B cell (primary cell): ENCODE data around the gene RNASE4. TPM values are rescaled to one million over a fixed set of nuclear protein-coding genes. Genes with fewer than 3 reads are reported as not detected.

Source experiments
- ATAC-seq: fragments of 200-7000 bp; cut with Tn5 transposase; one replicate; pipeline ENCODE4 v1.10.0; 2021; ENCODE audit warnings: low read depth, mild to moderate bottlenecking, moderate number of reproducible peaks, moderate library complexity
- CTCF ChIA-PET: fragments of 350-600 bp; sonication (Branson Sonifier 250); formaldehyde crosslinking; loops from one replicate; lab custom pipeline; 2021; ENCODE audit warnings: antibody characterized with exemption, inconsistent platforms; lab: Charles Lee
- POLR2A ChIA-PET: fragments of 350-600 bp; sonication (Branson Sonifier 250); formaldehyde crosslinking; loops from one replicate; lab custom pipeline; 2021; ENCODE audit warnings: antibody characterized with exemption; lab: Charles Lee
- DNase-seq: peaks from one replicate; pipeline ENCODE4 v3.0.0; 2013
- H2AFZ ChIP-seq: 2 replicates; pipeline ENCODE4 v1.6.1; 2012; ENCODE audit warnings: mild to moderate bottlenecking, low read depth, low read length; ENCODE audit not compliant: insufficient read depth, poor library complexity, severe bottlenecking
- H3K27ac ChIP-seq, 2 donors: 1 replicate in 1 of 2; 2 replicates in 1 of 2; pipeline ENCODE4 v1.5.1; 2012 to 2013; ENCODE audit warnings: low read length in 2 of 2, mild to moderate bottlenecking in 2 of 2, moderate library complexity in 1 of 2
- H3K27me3 ChIP-seq, 4 experiments: fragments of 200-600 bp in 1 of 4; sonication (generic) in 1 of 4; replicated peaks in 1 of 4; 1 replicate in 2 of 4; 2 replicates in 2 of 4; pipeline versions ENCODE4 v1.6.1 to v1.7.0; 2013 to 2016; ENCODE audit warnings: low read length in 3 of 4, mild to moderate bottlenecking in 2 of 4, mixed read lengths in 1 of 4, moderate library complexity in 1 of 4; ENCODE audit not compliant: insufficient read depth in 4 of 4, control insufficient read depth in 3 of 4; ENCODE audit errors: control extremely low read depth in 1 of 4
- H3K36me3 ChIP-seq, 2 experiments: replicated peaks in 1 of 2; 1 replicate in 1 of 2; 2 replicates in 1 of 2; pipeline versions ENCODE4 v1.6.1 to v1.7.1; 2013; ENCODE audit warnings: low read length in 1 of 2; ENCODE audit not compliant: insufficient read depth in 2 of 2, control insufficient read depth in 1 of 2; ENCODE audit errors: control extremely low read depth in 1 of 2, extremely low read depth in 1 of 2
- H3K4me1 ChIP-seq, 2 donors: fragments of 200-600 bp in 1 of 2; sonication (generic) in 1 of 2; 1 replicate in 1 of 2; 2 replicates in 1 of 2; pipeline versions ENCODE4 v1.5.1 to v1.6.1; 2013 to 2017; ENCODE audit warnings: low read length in 2 of 2; ENCODE audit not compliant: control insufficient read depth in 2 of 2, insufficient read depth in 2 of 2
- H3K4me2 ChIP-seq: replicated peaks from 2 replicates; pipeline ENCODE3; 2012; ENCODE audit warnings: mild to moderate bottlenecking, low read depth, low read length; ENCODE audit not compliant: poor library complexity, severe bottlenecking
- H3K4me3 ChIP-seq, 5 experiments: fragments of 200-600 bp in 1 of 5; sonication (generic) in 1 of 5; 1 replicate in 3 of 5; 2 replicates in 2 of 5; pipeline versions ENCODE4 v1.5.1 to v1.7.0; 2011 to 2016; ENCODE audit warnings: low read length in 4 of 5, mild to moderate bottlenecking in 4 of 5, low read depth in 2 of 5, control low read depth in 1 of 5, moderate library complexity in 1 of 5; ENCODE audit not compliant: insufficient read depth in 1 of 5; ENCODE audit errors: control extremely low read depth in 1 of 5, extremely low read depth in 1 of 5
- H3K79me2 ChIP-seq: fragments of 200-600 bp; sonication (generic); one replicate; pipeline ENCODE4 v1.6.0; 2016; ENCODE audit warnings: low read length; ENCODE audit not compliant: control insufficient read depth, insufficient read depth
- H3K9ac ChIP-seq: fragments of 200-600 bp; sonication (generic); 2 replicates; pipeline ENCODE4 v1.6.1; 2017; ENCODE audit warnings: mild to moderate bottlenecking, low read length, moderate library complexity
- H3K9me3 ChIP-seq, 3 donors: one replicate each; pipeline versions ENCODE4 v1.6.1 to v1.7.1; 2013; ENCODE audit warnings: low read length in 2 of 3; ENCODE audit not compliant: control insufficient read depth in 2 of 3, insufficient read depth in 1 of 3; ENCODE audit errors: control extremely low read depth in 1 of 3
- H4K20me1 ChIP-seq: 2 replicates; pipeline ENCODE4 v1.6.0; 2012; ENCODE audit warnings: mild to moderate bottlenecking, low read length; ENCODE audit not compliant: insufficient read depth, control insufficient read depth, poor library complexity, severe bottlenecking
- H3K27ac Mint-ChIP-seq: one replicate; pipeline ENCODE4 v1.8.0; 2021; ENCODE audit warnings: mixed read lengths
- H3K27me3 Mint-ChIP-seq: one replicate; pipeline ENCODE4 v1.8.0; 2021; ENCODE audit warnings: mixed read lengths
- H3K4me1 Mint-ChIP-seq: one replicate; pipeline ENCODE4 v1.8.0; 2021; ENCODE audit warnings: mixed read lengths
- H3K4me3 Mint-ChIP-seq: one replicate; pipeline ENCODE4 v1.8.0; 2021; ENCODE audit warnings: mixed read lengths
- H3K9me3 Mint-ChIP-seq: one replicate; pipeline ENCODE4 v1.8.0; 2022; ENCODE audit warnings: mixed read lengths; ENCODE audit not compliant: insufficient read depth
- EZH2 ChIP-seq: IDR thresholded peaks from 2 replicates; pipeline ENCODE4 v1.6.1; 2012; ENCODE audit warnings: borderline replicate concordance, low read depth, mild to moderate bottlenecking, moderate library complexity, low read length; ENCODE audit not compliant: insufficient read depth, poor library complexity, severe bottlenecking
- WGBS: methylation state at CpG from one replicate; pipeline ENCODE4 v1.1.5; 2013; ENCODE audit warnings: missing lambda C conversion rate; ENCODE audit not compliant: insufficient coverage; 5-methylcytosine and 5-hydroxymethylcytosine counted together
- intact Hi-C: fragments of 100-400 bp; cut with micrococcal nuclease; formaldehyde crosslinking; loops from one replicate; pipeline ENCODE4 v1.10.0; 2022
- polyA plus RNA-seq: library from polyadenylated mRNA; depleted of rRNA; stranded (reverse); fragments of >200 nt; gene quantifications from 2 replicates; pipeline ENCODE4 v1.2.3, GENCODE V29; 2012
- total RNA-seq, 2 donors: library from RNA; stranded (reverse); fragments of 120-200 nt in 1 of 2; gene quantifications; 1 replicate in 1 of 2; 2 replicates in 1 of 2; pipeline versions ENCODE4 v1.2.3 to v1.2.4, GENCODE V29; 2013 to 2022
- TF ChIP-seq, protein P1 (sequence below): fragments of 200-600 bp; IDR thresholded peaks from one replicate; pipeline ENCODE4 v1.8.0; 2022; ENCODE audit warnings: antibody characterized with exemption, mild to moderate bottlenecking

The RNASE4 gene
- total and polyA plus RNA-seq, 2 donors (not counting 1 experiment from before 2014, with no cell fraction given), result 1.8 TPM

DNA sequence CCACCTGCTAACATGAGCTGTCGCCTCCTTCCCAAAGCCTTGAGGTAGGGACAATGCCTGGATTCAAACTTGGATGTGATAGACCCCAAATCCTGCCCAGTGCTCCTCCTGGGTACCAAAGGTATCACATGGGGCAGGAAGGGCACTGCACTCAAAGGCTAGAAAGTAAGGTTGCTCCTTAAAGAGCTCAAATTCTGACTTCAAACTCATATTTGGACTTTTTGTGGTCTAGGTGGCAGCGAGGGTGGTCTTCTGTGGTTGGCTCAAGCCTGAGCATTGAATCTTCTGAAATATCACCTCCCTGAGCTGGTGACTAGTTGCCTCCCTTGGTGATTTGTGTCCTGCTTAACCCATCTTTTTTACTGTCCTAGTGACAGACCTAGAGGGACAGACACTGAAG, 8.3 kb upstream of the RNASE4 start:
- Histone ChIP-seq H3K36me3 (no peaks in the 10 kb centered on the region), H3K4me3 (no peak overlapping the region), H2AFZ (no peak overlapping the region), H3K4me1 (peaks cover 28 to 30% of the 10 kb centered on the region in 2 donors), H3K27ac (no peak overlapping the region), H3K27me3 (no peaks in the 10 kb centered on the region), H3K79me2 (peaks cover 6% of the 10 kb centered on the region), H4K20me1 (no peaks in the 10 kb centered on the region), H3K9me3 (no peaks in the 10 kb centered on the region), H3K9ac (no peak overlapping the region), H3K4me2 (no peak overlapping the region)
- no peaks in the 10 kb centered on the region for H3K27me3 Mint-ChIP-seq
- H3K4me3 Mint-ChIP-seq, result no peak overlapping the region
- ChIA-PET POLR2A (no interaction called here), CTCF (interaction anchor here (0.9 to 2.8 kb wide), 5 partner anchors 10 to 263 kb away, joined by 3 to 17 read pairs (median 3); partner anchors contain the start of gene TEP1)
- WGBS, result no CpG with 5 or more reads among the region's 2 CpGs
- DNase-seq (no peak), ATAC-seq (no peak)
- peaks cover 24% of the 10 kb centered on the region for H3K4me1 Mint-ChIP-seq
- no peak for TF ChIP-seq EZH2
- TF ChIP-seq, protein P1, sequence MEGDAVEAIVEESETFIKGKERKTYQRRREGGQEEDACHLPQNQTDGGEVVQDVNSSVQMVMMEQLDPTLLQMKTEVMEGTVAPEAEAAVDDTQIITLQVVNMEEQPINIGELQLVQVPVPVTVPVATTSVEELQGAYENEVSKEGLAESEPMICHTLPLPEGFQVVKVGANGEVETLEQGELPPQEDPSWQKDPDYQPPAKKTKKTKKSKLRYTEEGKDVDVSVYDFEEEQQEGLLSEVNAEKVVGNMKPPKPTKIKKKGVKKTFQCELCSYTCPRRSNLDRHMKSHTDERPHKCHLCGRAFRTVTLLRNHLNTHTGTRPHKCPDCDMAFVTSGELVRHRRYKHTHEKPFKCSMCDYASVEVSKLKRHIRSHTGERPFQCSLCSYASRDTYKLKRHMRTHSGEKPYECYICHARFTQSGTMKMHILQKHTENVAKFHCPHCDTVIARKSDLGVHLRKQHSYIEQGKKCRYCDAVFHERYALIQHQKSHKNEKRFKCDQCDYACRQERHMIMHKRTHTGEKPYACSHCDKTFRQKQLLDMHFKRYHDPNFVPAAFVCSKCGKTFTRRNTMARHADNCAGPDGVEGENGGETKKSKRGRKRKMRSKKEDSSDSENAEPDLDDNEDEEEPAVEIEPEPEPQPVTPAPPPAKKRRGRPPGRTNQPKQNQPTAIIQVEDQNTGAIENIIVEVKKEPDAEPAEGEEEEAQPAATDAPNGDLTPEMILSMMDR, result no peak
- no peaks in the 10 kb centered on the region for H3K9me3 Mint-ChIP-seq
- intact Hi-C loops, result no loop called here
- H3K27ac Mint-ChIP-seq, result no peak overlapping the region

DNA sequence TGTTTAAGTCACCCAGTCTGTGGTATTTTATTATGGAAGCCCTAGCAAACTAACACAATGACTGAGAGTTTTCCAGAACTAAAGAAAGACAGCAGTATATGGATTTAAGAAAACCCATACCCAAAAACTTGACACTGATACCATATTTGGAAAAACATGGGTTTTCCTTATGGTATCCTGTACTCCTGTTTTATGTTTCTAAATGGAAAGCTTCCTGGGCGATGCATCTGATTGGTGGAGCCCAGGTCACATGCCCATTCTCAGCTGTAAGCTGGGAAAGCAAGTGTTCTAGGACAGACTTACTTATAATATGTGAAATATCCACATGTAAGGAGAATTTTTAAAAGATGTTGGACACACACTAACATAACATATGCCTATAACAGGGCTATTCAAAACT, 4.5 kb upstream of the RNASE4 start:
- Mint-ChIP-seq H3K27ac (no peak overlapping the region), H3K4me1 (peaks cover 17% of the 10 kb centered on the region), H3K4me3 (no peak overlapping the region), H3K27me3 (no peaks in the 10 kb centered on the region), H3K9me3 (no peaks in the 10 kb centered on the region)
- no peaks in the 10 kb centered on the region for H3K27me3 ChIP-seq
- CTCF ChIA-PET, result interaction anchor here (0.5 to 20.0 kb wide), 12 partner anchors 9 to 266 kb away, joined by 3 to 445 read pairs (median 14); partner anchors contain the start of gene TEP1
- H3K27ac ChIP-seq, result no peak overlapping the region
- peaks cover 31 to 45% of the 10 kb centered on the region in 2 donors for H3K4me1 ChIP-seq
- DNase-seq (peak; percentile 35), ATAC-seq (no peak)
- no peak overlapping the region for H3K9ac ChIP-seq
- no peak overlapping the region for H3K4me3 ChIP-seq
- no peaks in the 10 kb centered on the region for H4K20me1 ChIP-seq
- no peaks in the 10 kb centered on the region for H3K36me3 ChIP-seq
- intact Hi-C loops, result loop anchor here (2.0 to 5.0 kb wide), 2 partner anchors 267 to 292 kb away; partner anchors contain the start of gene TEP1
- peak overlapping the region; percentile 76 for H3K4me2 ChIP-seq
- H2AFZ ChIP-seq, result no peak overlapping the region
- no peaks in the 10 kb centered on the region for H3K79me2 ChIP-seq
- no peaks in the 10 kb centered on the region for H3K9me3 ChIP-seq
- POLR2A ChIA-PET, result interaction anchor here (5.8 kb wide), 1 partner anchor 12 kb away, joined by 42 read pairs; no protein-coding TSS in a partner anchor
- no peak for TF ChIP-seq EZH2
- TF ChIP-seq, protein P1, result no peak
- 100% methylated on average over 1 of the region's 1 CpG for WGBS
